ENCODE results near the gene RPL18.

DNA sequence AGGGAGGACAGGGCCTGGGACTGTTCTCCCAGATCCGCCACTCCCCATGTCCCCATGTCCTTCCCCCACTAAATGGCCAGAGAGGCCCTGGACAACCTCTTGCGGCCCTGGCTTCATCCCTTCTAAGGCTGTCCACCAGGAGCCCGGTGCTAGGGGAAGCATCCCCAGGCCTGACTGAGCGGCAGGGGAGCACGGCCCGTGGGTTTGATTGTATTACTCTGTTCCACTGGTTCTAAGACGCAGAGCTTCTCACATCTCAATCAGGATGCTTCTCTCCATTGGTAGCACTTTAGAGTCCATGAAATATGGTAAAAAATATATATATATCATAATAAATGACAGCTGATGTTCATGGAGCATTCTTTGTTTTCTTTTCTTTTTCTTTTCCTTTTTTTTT, 11.6 kb downstream of the RPL18 start:
- no peak for TF ChIP-seq POLR2A (IDR thresholded peaks at IDR 0.05; ENCODE audit: low read length)
- no peak for TF ChIP-seq GATA1 (IDR thresholded peaks at IDR 0.05; ENCODE audit: low read depth, low read length)

Measured in erythroblast (primary cell).